H1 (cell line): ENCODE data around the gene UBE2F. TPM values are rescaled to one million over a fixed set of nuclear protein-coding genes. Genes with fewer than 3 reads are reported as not detected.

Source experiments
- ATF2 ChIP-seq: IDR thresholded peaks from 2 replicates; pipeline ENCODE4 v1.6.1; 2012; ENCODE audit warnings: low read length, inconsistent platforms
- CHD1 ChIP-seq: IDR thresholded peaks from 2 replicates; pipeline ENCODE4 v1.6.1; 2012; ENCODE audit warnings: low read depth, low read length, improper control_type of control experiment
- CTBP2 ChIP-seq: IDR thresholded peaks from 2 replicates; pipeline ENCODE4 v1.7.0; 2011; ENCODE audit warnings: borderline replicate concordance, mild to moderate bottlenecking, moderate library complexity, mixed read lengths, low read length; ENCODE audit not compliant: insufficient read depth, insufficient read length
- HDAC2 ChIP-seq, 2 experiments: fragments of 300-600 bp in 1 of 2; sonication (generic) in 1 of 2; IDR thresholded peaks; 2 replicates each; pipeline ENCODE4 v1.6.1; 2011 to 2012; ENCODE audit warnings: low read depth in 2 of 2, low read length in 2 of 2, mild to moderate bottlenecking in 2 of 2, moderate library complexity in 2 of 2, borderline replicate concordance in 1 of 2, inconsistent platforms in 1 of 2
- SUZ12 ChIP-seq: fragments of 200-600 bp; sonication (generic); IDR thresholded peaks from 2 replicates; pipeline ENCODE4 v1.6.1; 2012; ENCODE audit warnings: mild to moderate bottlenecking, inconsistent platforms, low read length, moderate library complexity, mixed read lengths
- polyA plus RNA-seq, 7 experiments: library from polyadenylated mRNA; depleted of rRNA in 3 of 7; stranded (reverse) in 5 of 7; unstranded in 2 of 7; fragments of >200 nt in 5 of 7; fragments of 200-250 nt in 2 of 7; gene quantifications; 1 replicate in 5 of 7; 2 replicates in 1 of 7; 4 replicates in 1 of 7; pipeline versions ENCODE4 v1.2.1 to v1.2.3, GENCODE V29; 2011 to 2013; ENCODE audit warnings: missing spikeins in 2 of 7, mixed read lengths in 2 of 7
- total RNA-seq: library from RNA; stranded (reverse); fragmentation: NEBNext Ultra II Directional; extraction: Animal tissue kit (Norgen Biotek cat#: 25700); gene quantifications from 2 replicates; pipeline ENCODE4 v1.2.1, GENCODE V29; 2021

The UBE2F gene
- total and polyA plus RNA-seq, 2 of the 8 experiments (the other 6 are each of a cell fraction or from before 2014, with no cell fraction given): 43.3 to 59.8 TPM

GRCh38 chr2:238043851-238044250 is 77.0 kb downstream of the UBE2F start (continued):
- TF ChIP-seq ATF2 (no peak), CHD1 (no peak), CTBP2 (no peak), HDAC2 (IDR thresholded peaks at IDR 0.05; ENCODE audit: borderline replicate concordance in 1 of 2, low read depth in 2 of 2, low read length in 2 of 2) (no peak), SUZ12 (no peak)
